GM18861 (cell line): ENCODE measurements around the gene IL11RA.

Experiments
- ATAC-seq: cut with Tn5 transposase; IDR thresholded peaks from one replicate; pipeline ENCODE4 v1.9.1; 2021; ENCODE audit not compliant: unreplicated experiment

The IL11RA gene

GRCh38 chr9:34652602-34653000, 616 bp downstream of the IL11RA start:
- no peak for ATAC-seq

- no peak for ATAC-seq
Measured at GRCh38 chr9:34653151-34654072, 1.4 kb downstream of the IL11RA start.

GRCh38 chr9:34654323-34655051, 2.5 kb downstream of the IL11RA start:
- no peak for ATAC-seq

GRCh38 chr9:34655394-34655793, 3.4 kb downstream of the IL11RA start:
- no peak for ATAC-seq

GRCh38 chr9:34656992-34657391, 5.0 kb downstream of the IL11RA start:
- no peak for ATAC-seq

- no peak for ATAC-seq
Measured at GRCh38 chr9:34658461-34658860, 6.5 kb downstream of the IL11RA start.

DNA sequence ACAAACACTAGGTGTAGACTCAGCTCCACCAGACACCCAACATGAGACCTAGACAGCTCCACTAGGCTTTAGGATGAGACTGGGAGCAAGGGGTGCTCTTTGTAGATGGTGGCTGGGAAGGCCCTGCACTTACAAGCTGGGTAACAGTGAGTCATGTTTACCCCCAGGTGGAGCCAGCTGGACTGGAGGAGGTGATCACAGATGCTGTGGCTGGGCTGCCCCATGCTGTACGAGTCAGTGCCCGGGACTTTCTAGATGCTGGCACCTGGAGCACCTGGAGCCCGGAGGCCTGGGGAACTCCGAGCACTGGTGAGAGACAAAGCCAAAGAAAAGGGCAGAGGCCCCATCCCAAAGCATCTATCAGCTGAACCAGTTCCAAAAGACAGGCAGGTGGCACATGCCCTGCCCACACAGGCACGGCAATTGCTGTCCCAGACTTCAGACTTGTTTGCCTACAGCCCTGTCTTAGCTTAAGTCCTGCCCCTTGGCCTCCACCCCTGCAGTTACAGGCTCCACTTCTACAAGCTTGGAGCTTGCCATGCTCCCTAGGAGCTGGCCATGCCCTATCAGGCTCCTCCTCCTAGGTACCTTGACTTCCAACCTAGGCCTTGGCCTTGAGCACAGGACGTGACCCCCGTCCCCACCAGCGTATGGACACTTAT, 7.7 kb downstream of the IL11RA start:
- no peak for ATAC-seq

DNA sequence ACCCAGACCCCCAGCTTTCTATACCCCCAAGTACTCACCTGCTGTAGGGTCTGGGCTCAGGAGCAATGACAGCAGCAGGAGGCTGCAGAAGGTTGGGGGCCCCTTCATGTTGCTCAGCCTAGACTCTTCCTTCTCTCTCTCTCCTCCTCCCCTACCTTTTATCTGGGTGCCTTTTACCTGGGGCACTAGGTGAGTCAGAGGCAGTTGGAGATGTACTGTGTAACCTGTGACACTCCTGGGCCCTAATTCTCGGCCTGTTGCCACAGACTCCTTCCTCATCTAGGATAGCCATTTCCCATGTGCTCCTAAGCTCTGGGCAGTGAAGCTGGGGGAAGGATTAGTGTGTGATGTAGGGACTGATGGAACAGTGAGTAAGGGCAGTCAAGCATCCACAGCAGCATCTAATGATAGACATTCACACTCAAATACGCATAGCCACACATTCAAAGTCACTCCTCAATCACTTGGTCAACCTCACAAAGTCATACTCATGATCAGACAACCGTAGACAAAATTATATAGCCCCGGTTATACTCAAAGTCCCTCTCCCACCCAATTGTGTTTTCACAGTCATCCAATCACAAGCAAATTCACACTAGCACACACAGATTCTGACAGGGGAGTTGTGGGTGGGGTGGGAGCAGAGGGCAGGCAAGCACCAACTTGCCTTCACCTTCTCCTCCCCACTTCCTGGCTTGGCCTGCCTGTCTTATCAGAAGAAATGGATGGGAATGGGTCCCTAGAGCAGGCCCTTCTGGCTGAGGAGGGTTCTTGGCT, 10.7 kb downstream of the IL11RA start, which contains the start of gene CCL27:
TSS of gene CCL27 (minus strand) at position 132 of the 777 bp plus-strand sequence. CDS start at position 108, 24 bp downstream.
- no peak for ATAC-seq

- ATAC-seq = no peak
Measured at GRCh38 chr9:34663303-34663605, 11.3 kb downstream of the IL11RA start.

GRCh38 chr9:34664281-34665066, 12.5 kb downstream of the IL11RA start:
- peak; percentile 36 for ATAC-seq

- ATAC-seq = no peak
Measured at GRCh38 chr9:34665067-34665380, 13.0 kb downstream of the IL11RA start.

GRCh38 chr9:34665381-34666250, 13.6 kb downstream of the IL11RA start:
- peak; percentile 50 for ATAC-seq

DNA sequence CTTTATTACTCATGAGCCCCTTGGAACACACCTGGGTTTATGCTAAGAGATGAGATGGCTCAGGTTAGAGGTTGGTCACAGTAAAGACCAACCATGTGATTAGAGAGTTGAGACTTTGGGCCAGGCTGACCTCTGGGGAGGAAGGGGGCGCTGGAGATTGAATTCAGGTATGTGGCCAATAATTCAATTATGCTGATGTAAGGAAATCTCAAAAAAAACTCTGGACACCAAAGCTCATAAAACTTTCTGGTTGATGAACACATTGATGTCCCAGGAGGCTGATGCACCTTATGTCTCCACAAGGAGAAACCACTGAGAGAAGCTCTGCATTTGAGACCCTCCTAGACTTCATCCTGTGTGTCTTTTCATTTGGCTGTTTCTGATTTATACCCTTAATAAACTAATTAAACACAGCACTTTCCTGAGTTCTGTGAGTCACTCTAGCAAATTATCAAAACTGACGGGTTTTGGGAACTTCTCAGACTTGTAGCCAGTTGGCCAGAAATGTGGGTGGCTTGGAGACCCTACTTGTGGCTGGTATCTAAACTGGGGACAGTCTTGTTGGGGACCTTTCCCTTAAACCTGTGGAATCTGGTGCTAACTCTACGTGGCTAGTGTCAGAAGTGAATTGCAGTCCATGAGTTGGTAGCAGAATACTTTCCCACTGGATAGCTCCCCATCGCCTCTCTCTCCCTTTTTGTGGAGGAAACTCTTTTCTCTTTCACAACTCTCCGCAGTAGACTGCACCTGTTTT, 18.0 kb downstream of the IL11RA start:
- ATAC-seq = no peak

DNA sequence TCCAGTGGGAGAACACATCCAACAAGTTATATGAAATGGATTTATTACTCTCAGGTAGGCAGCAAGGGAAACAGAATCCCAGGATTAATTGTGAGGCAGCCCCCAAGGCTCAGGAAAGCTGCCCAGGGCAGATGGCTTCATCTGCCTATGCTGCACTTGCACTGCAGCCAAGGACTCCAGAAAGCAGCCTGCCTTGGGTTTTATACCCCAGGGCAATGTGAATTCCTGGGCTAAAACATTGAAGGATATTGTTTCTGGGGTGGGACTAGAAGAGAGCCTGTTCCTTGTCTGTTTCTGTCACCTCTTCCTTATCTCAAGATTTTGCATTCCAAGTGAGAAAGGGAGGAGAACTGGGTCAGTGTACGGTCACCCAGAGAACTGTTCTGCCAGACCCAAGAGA, 19.3 kb downstream of the IL11RA start:
- no peak for ATAC-seq

GRCh38 chr9:34674440-34674839, 22.5 kb downstream of the IL11RA start:
- ATAC-seq = no peak

GRCh38 chr9:34675048-34675714, 23.2 kb downstream of the IL11RA start:
- no peak for ATAC-seq

DNA sequence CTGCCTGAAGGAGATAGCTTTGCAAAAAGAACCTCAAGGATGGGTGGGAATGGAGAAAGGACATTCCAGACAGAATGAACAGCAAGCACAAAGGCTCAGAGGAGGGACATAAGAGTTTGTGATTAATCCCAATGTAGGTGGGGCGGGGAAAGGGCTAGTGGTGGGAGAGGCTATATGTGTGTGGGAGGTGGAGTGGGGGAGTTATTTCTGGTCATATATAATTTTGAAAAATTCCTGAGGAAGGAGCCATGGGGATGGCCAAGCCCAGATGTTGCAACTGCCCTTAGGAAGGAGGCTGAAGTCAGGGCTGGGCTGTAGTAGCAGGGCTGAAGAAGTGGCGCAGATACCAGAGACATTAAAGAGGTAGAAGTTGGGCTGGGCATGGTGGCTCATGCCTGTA, 23.9 kb downstream of the IL11RA start:
- ATAC-seq = no peak

GRCh38 chr9:34684145-34684544, 32.2 kb downstream of the IL11RA start:
- no peak for ATAC-seq
